ENCODE results near the gene KCNT1. TPM values are rescaled to one million over a fixed set of nuclear protein-coding genes. Genes with fewer than 3 reads are reported as not detected.

Gene KCNT1
- total RNA-seq, 1 experiment from 2014 or later = 0.68 TPM

DNA sequence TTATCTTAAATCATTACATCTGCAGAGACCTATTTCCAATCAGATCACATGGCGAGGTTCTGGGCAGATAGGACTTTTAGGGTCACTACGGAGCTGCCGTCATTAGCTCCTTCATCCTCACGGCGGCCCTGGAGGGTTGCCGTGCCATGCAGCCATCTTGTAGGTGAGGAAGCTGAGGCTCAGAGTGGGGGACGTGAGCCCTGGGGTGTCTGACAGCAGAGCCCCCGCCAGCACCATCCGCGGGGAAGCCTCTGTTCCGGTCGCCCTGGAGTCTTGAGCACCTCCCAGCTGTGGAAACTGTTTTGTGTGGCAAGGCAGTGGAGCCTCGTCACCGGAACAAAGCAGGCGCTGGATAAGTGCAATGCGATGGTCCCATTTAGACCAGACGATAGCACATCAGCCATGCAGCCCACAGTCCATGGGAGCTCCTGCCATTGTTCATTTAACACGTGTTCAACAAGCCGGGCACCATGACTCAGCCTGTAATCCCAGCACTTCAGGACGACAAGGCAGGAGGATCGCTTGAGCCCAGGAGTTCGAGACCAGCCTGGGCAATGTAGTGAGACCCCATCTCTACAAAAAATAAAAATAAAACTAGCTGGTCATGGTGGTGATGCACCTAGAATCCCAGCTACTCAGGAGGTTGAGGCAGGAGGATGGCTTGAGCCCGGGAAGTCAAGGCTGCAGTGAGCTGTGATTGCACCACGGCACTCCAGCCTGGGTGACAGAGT, 61.9 kb downstream of the KCNT1 start:
- no peak overlapping the region for H3K9ac ChIP-seq (ENCODE audit: extremely low read depth, insufficient read length, low read length)
- no peaks in the 10 kb centered on the region for H3K4me1 Mint-ChIP-seq
- H2AK5ac ChIP-seq (ENCODE audit: insufficient read length, low read length) = no peak overlapping the region
- peaks cover 4% of the 10 kb centered on the region for H3K9me3 ChIP-seq (ENCODE audit: control insufficient read depth, low read depth, low read length)
- no CpG with 5 or more reads among the region's 24 CpGs for WGBS (ENCODE audit: extremely low coverage, insufficient read length, low lambda C conversion rate)
- H4K8ac ChIP-seq (replicated peaks; ENCODE audit: insufficient read length, low read depth, low read length) = no peak overlapping the region
- no peaks in the 10 kb centered on the region for H3K27me3 ChIP-seq (ENCODE audit: insufficient read depth, low read length)
- no peaks in the 10 kb centered on the region for H3K4me1 ChIP-seq (ENCODE audit: insufficient read depth, low read length)
- no peak overlapping the region for H3K23ac ChIP-seq (ENCODE audit: insufficient read length, low read depth, low read length)
- peak overlapping the region in 1 of 3 experiments; percentile 85; a peak in 2 of 7 replicates for H3K27ac Mint-ChIP-seq
- H3K4ac ChIP-seq (ENCODE audit: low read depth, low read length) = no peak overlapping the region
- H4K91ac ChIP-seq (ENCODE audit: insufficient read length, low read depth, low read length) = no peak overlapping the region
- H3K4me3 Mint-ChIP-seq = no peak overlapping the region
- no peak overlapping the region for H4K5ac ChIP-seq (ENCODE audit: insufficient read length, low read depth, low read length)
- no peak overlapping the region for H3K27ac ChIP-seq (ENCODE audit: insufficient read length, low read depth, low read length)
- H3K79me2 ChIP-seq (ENCODE audit: insufficient read depth, low read length) = no peaks in the 10 kb centered on the region
- H3T11ph ChIP-seq (ENCODE audit: low read length) = no peak overlapping the region
- H3K36me3 Mint-ChIP-seq (ENCODE audit: insufficient read depth in 1 of 3, low read depth in 3 of 3) = peaks cover 0 to 10% (median 4%) of the 10 kb centered on the region in 3 experiments; a peak in 4 of 7 replicates
- H3K18ac ChIP-seq (ENCODE audit: insufficient read length, low read depth, low read length) = no peak overlapping the region
- H3K9me3 Mint-ChIP-seq = peaks cover 12 to 22% of the 10 kb centered on the region in 2 experiments
- TF ChIP-seq, protein P1, sequence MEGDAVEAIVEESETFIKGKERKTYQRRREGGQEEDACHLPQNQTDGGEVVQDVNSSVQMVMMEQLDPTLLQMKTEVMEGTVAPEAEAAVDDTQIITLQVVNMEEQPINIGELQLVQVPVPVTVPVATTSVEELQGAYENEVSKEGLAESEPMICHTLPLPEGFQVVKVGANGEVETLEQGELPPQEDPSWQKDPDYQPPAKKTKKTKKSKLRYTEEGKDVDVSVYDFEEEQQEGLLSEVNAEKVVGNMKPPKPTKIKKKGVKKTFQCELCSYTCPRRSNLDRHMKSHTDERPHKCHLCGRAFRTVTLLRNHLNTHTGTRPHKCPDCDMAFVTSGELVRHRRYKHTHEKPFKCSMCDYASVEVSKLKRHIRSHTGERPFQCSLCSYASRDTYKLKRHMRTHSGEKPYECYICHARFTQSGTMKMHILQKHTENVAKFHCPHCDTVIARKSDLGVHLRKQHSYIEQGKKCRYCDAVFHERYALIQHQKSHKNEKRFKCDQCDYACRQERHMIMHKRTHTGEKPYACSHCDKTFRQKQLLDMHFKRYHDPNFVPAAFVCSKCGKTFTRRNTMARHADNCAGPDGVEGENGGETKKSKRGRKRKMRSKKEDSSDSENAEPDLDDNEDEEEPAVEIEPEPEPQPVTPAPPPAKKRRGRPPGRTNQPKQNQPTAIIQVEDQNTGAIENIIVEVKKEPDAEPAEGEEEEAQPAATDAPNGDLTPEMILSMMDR (conservative IDR thresholded peaks at IDR 0.05) = no peak
- H2BK15ac ChIP-seq (ENCODE audit: low read depth, low read length) = no peak overlapping the region
- H2AFZ ChIP-seq (ENCODE audit: low read length) = no peak overlapping the region
- no peak overlapping the region for H2BK120ac ChIP-seq (ENCODE audit: low read depth, low read length, poor library complexity, severe bottlenecking)
- DNase-seq = no peak
- H2BK5ac ChIP-seq (ENCODE audit: insufficient read length, low read length) = no peak overlapping the region
- H3K23me2 ChIP-seq (ENCODE audit: insufficient read length, low read depth, low read length, poor library complexity, severe bottlenecking) = no peaks in the 10 kb centered on the region
- no peaks in the 10 kb centered on the region for H4K20me1 ChIP-seq (ENCODE audit: control insufficient read depth, insufficient read depth, insufficient read length)
- no peaks in the 10 kb centered on the region for H3K79me1 ChIP-seq (ENCODE audit: insufficient read depth, low read depth, low read length, poor library complexity, severe bottlenecking)
- H3K4me2 ChIP-seq (ENCODE audit: insufficient read depth, insufficient read length, low read length) = no peak overlapping the region
- no peaks in the 10 kb centered on the region for H3K27me3 Mint-ChIP-seq (ENCODE audit: low read depth)
- H3K14ac ChIP-seq (ENCODE audit: insufficient read depth, low read length) = no peak overlapping the region; the same call in 1 of the 2 replicates
- H2BK20ac ChIP-seq (ENCODE audit: low read depth, low read length, poor library complexity, severe bottlenecking) = no peak overlapping the region
- H2BK12ac ChIP-seq (ENCODE audit: insufficient read length, low read depth, low read length) = no peak overlapping the region
- H3K56ac ChIP-seq (ENCODE audit: insufficient read length, low read depth, low read length) = no peak overlapping the region
